PFSK-1 (cell line): ENCODE measurements around the gene VWA5B1.

ENCODE experiments used
- POLR2AphosphoS5 ChIP-seq: IDR thresholded peaks from 2 replicates; pipeline ENCODE4 v1.6.1; 2012; ENCODE audit warnings: low read depth, mild to moderate bottlenecking, control low read depth, low read length, moderate library complexity
- REST ChIP-seq, 2 experiments: IDR thresholded peaks; 2 replicates each; pipeline versions ENCODE4 v1.6.1 to v1.8.0; 2011 to 2012; ENCODE audit warnings: low read depth in 2 of 2, low read length in 2 of 2, control low read depth in 1 of 2, inconsistent platforms in 1 of 2, mild to moderate bottlenecking in 1 of 2, moderate library complexity in 1 of 2; ENCODE audit not compliant: insufficient read depth in 1 of 2
- SIN3A ChIP-seq: IDR thresholded peaks from 2 replicates; pipeline ENCODE4 v1.6.1; 2012; ENCODE audit warnings: mild to moderate bottlenecking, low read length, moderate library complexity, borderline replicate concordance; ENCODE audit not compliant: insufficient read depth
- TAF1 ChIP-seq: IDR thresholded peaks from 2 replicates; pipeline ENCODE4 v1.6.1; 2012; ENCODE audit warnings: low read length, control low read depth, borderline replicate concordance; ENCODE audit not compliant: insufficient read depth

- TF ChIP-seq POLR2AphosphoS5 (no peak), TAF1 (no peak), REST (IDR thresholded peaks at IDR 0.05; ENCODE audit: insufficient read depth in 1 of 2, low read depth in 2 of 2, low read length in 2 of 2) (no peak), SIN3A (no peak)
Observed at GRCh38 chr1:20371883-20372282, 81.2 kb downstream of the VWA5B1 start.
